HCT116 (cell line): ENCODE data around the gene GTF2IRD1.

Source experiments
- EZH2 ChIP-seq: fragments of 200-600 bp; sonication (generic); IDR thresholded peaks from 2 replicates; pipeline ENCODE4 v1.6.1; 2017; ENCODE audit warnings: antibody characterized with exemption, mixed run types
- POLR2A ChIP-seq: IDR thresholded peaks from 2 replicates; pipeline ENCODE4 v1.7.0; 2011; ENCODE audit warnings: borderline replicate concordance; ENCODE audit not compliant: insufficient read depth, insufficient read length; ENCODE audit errors: extremely low read depth
- POLR2AphosphoS5 ChIP-seq: IDR thresholded peaks from 2 replicates; pipeline ENCODE4 v1.6.1; 2011; ENCODE audit warnings: mild to moderate bottlenecking, low read depth, low read length, moderate library complexity
- SP1 ChIP-seq: IDR thresholded peaks from 2 replicates; pipeline ENCODE4 v1.6.1; 2012; ENCODE audit warnings: low read depth
- SRF ChIP-seq: IDR thresholded peaks from 2 replicates; pipeline ENCODE4 v1.6.1; 2012; ENCODE audit warnings: low read depth
- TCF7L2 ChIP-seq: IDR thresholded peaks from 2 replicates; pipeline ENCODE4 v1.7.0; 2011; ENCODE audit warnings: borderline replicate concordance, inconsistent platforms; ENCODE audit not compliant: insufficient read depth, insufficient read length; ENCODE audit errors: extremely low read depth
- TF ChIP-seq, protein P1 (sequence below): IDR thresholded peaks from 2 replicates; pipeline ENCODE4 v1.6.1; 2012; ENCODE audit warnings: low read depth
- TF ChIP-seq, protein P2 (sequence below), 3 experiments: fragments of 200-600 bp in 1 of 3; sonication (generic) in 1 of 3; IDR thresholded peaks in 2 of 3; conservative IDR thresholded peaks in 1 of 3; 2 replicates each; pipeline ENCODE4 v1.5.1; 2012 to 2017; ENCODE audit warnings: low read depth in 2 of 3, low read length in 2 of 3, antibody characterized with exemption in 1 of 3, borderline replicate concordance in 1 of 3, control low read depth in 1 of 3, mild to moderate bottlenecking in 1 of 3, mixed read lengths in 1 of 3, mixed run types in 1 of 3, moderate library complexity in 1 of 3; ENCODE audit not compliant: insufficient read depth in 1 of 3
- TF ChIP-seq, protein P3 (sequence below): IDR thresholded peaks from 2 replicates; pipeline ENCODE4 v1.6.1; 2012

- TF ChIP-seq, protein P1, sequence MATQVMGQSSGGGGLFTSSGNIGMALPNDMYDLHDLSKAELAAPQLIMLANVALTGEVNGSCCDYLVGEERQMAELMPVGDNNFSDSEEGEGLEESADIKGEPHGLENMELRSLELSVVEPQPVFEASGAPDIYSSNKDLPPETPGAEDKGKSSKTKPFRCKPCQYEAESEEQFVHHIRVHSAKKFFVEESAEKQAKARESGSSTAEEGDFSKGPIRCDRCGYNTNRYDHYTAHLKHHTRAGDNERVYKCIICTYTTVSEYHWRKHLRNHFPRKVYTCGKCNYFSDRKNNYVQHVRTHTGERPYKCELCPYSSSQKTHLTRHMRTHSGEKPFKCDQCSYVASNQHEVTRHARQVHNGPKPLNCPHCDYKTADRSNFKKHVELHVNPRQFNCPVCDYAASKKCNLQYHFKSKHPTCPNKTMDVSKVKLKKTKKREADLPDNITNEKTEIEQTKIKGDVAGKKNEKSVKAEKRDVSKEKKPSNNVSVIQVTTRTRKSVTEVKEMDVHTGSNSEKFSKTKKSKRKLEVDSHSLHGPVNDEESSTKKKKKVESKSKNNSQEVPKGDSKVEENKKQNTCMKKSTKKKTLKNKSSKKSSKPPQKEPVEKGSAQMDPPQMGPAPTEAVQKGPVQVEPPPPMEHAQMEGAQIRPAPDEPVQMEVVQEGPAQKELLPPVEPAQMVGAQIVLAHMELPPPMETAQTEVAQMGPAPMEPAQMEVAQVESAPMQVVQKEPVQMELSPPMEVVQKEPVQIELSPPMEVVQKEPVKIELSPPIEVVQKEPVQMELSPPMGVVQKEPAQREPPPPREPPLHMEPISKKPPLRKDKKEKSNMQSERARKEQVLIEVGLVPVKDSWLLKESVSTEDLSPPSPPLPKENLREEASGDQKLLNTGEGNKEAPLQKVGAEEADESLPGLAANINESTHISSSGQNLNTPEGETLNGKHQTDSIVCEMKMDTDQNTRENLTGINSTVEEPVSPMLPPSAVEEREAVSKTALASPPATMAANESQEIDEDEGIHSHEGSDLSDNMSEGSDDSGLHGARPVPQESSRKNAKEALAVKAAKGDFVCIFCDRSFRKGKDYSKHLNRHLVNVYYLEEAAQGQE: no peak
- TF ChIP-seq TCF7L2 (peak; percentile 18), EZH2 (no peak), POLR2AphosphoS5 (no peak), POLR2A (no peak), SP1 (no peak), SRF (no peak)
- TF ChIP-seq, protein P2, sequence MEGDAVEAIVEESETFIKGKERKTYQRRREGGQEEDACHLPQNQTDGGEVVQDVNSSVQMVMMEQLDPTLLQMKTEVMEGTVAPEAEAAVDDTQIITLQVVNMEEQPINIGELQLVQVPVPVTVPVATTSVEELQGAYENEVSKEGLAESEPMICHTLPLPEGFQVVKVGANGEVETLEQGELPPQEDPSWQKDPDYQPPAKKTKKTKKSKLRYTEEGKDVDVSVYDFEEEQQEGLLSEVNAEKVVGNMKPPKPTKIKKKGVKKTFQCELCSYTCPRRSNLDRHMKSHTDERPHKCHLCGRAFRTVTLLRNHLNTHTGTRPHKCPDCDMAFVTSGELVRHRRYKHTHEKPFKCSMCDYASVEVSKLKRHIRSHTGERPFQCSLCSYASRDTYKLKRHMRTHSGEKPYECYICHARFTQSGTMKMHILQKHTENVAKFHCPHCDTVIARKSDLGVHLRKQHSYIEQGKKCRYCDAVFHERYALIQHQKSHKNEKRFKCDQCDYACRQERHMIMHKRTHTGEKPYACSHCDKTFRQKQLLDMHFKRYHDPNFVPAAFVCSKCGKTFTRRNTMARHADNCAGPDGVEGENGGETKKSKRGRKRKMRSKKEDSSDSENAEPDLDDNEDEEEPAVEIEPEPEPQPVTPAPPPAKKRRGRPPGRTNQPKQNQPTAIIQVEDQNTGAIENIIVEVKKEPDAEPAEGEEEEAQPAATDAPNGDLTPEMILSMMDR (IDR thresholded peaks at IDR 0.05 in 2 of 3, conservative IDR thresholded peaks at IDR 0.05 in 1 of 3; ENCODE audit: borderline replicate concordance in 1 of 3, insufficient read depth in 1 of 3, low read depth in 2 of 3, low read length in 2 of 3): no peak
- TF ChIP-seq, protein P3, sequence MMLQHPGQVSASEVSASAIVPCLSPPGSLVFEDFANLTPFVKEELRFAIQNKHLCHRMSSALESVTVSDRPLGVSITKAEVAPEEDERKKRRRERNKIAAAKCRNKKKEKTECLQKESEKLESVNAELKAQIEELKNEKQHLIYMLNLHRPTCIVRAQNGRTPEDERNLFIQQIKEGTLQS: no peak
These were observed 174.1 kb downstream of the GTF2IRD1 start for GRCh38 chr7:74627661-74628411.
